HG03196 (cell line): Measurements from ENCODE around the gene AMER1.

ENCODE experiments used
- ATAC-seq: cut with Tn5 transposase; IDR thresholded peaks from one replicate; pipeline ENCODE4 v1.9.1; 2021; ENCODE audit not compliant: unreplicated experiment

Gene AMER1

DNA sequence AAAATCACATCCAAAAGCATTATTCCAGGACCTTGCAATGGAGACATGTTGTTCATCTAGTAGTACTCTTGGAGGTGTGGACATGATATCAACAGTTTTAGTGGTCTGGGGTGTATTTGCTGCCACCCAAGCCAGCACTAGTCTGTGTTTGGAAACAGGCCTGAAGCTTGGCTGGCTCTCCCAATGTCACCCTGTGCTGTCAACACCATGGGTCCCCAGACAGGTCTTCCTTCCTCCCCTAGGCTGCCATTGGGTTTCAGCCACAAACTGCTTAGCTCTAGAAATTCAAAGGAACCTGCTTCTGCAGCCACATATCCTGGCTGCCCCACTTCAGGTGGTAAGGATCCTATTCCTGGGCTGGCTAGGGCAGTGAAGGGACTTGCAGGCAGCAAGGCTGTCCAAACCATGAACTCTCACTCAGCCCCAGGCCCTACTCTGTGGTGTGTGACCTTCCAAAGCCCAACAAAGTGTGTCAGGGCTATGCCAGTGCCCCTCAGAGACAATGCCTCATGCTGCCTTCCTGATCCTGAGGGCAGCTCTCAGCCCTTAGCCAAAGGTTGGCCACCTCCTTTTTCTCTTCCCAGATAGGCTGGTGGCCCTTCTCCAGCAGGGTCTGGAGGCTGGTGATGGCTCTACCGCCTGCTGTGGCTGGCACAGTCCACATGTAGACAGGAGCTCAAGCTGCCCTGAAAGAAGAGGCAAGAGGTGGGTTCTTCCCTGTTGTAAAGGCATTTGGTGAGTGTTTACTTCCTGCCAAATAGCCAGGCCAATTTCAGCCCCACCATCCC is 18.3 kb downstream of the AMER1 start:
- no peak for ATAC-seq

DNA sequence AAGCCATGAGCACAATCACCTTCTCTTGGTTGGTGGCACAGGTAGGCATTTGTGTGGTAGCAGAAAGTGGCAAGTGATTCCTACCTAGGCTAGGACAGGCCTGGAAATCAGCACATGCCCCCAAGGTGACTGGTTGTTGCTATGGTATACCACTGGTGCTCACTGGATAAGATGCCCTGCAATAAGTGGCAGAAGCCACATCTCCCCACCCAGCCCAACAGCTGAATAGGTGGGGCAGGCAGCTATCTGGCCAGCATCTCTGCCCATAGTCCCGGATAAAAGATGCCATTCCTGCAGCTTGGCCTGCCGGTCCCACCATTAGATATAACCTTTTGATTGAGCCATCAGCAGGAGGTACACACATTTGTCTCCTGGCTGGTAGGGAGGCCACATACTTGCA is 21.1 kb downstream of the AMER1 start:
- no peak for ATAC-seq

DNA sequence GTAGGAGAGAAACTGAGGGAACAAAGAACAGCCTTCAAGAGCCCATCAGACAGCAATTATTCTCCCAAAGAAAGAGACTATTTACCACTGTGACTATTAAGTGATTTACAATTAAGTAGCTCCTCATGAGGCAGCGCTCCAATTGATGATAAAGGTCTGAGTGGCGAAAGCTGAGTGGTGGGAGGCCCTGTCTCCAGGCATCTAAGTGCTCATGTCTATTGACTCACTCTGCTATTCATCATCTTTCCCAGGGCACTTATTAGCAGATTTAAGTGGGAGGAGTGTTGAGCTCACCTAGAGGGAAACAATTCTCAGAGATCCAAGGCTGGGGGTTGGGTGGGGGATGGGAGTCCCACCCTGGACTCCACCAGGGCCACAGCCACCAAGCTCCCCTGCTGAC is 23.3 kb downstream of the AMER1 start:
- ATAC-seq, result no peak

DNA sequence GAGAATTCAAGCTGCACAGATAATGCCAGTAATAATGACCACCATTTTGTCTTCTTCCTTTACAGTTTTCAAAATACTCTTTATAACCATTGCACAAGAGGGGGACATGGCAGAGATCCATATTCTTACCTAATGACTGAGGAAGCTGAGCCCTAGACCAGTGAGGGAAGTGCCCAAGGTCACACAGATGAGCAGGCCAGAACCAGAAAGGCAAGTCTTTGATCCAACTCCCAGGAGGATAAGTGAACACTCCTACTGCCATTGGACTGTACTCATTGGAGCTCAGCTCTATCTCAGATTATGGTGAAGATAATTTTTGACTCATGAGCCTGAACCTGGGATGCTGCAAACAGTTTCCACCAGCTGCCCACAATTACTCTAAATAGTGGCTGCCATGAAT is 28.6 kb downstream of the AMER1 start:
- no peak for ATAC-seq

DNA sequence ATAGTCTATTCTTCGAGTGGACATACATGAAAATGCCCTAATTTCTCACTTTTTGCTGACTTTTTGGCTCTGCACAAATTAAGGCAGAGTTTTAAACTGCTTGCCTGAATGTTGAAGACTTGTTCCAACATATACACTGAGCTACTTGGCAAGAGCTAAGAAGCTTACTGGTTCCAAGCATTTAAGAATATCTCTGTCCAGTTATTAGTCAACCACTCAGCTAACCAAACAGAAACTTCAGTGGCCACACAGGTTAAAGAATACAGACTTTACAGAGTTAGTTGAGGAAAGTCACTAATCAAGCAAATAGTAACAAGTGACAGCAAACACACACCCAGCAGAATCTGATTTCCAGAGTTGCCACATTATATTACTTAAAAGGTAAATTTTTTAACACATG is 35.5 kb downstream of the AMER1 start:
- ATAC-seq, result no peak

DNA sequence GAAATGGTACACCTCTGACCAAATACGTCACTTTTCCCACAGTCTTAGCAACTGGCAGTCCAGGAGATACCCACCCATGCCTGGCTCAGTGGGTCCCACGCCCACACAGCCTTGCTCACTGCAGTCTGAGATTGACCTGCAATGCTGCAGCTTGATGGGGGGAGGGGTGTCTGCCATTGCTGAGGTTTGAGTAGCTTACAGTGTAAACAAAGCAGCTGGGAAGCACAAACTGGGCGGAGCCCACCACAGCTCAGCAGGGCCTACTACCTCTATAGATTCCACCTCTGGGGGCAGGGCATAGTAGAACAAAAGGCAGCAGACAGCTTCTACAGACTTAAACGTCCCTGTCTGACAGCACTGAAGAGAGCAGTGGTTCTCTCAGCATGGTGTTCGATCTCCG is 52.7 kb downstream of the AMER1 start:
- no peak for ATAC-seq

DNA sequence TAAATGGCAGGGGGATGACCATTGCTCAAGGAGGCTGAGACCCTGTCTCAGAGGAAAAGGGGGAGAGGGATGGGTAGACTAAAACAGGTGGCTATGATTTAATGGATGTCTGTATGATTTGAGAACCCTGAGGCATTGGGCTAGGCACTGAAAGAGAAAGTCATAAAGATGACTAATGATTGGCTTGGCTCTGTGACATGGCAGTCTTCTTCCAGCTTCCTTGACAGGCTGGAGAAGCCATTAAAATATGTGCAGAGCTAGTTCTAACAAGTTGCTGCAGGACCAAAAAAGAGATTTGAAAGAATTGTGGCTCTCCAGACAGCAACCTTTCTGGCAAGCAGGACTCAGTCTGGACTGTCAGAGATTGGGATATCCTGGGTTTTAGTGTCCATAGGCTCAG is 53.6 kb downstream of the AMER1 start:
- ATAC-seq, result no peak

DNA sequence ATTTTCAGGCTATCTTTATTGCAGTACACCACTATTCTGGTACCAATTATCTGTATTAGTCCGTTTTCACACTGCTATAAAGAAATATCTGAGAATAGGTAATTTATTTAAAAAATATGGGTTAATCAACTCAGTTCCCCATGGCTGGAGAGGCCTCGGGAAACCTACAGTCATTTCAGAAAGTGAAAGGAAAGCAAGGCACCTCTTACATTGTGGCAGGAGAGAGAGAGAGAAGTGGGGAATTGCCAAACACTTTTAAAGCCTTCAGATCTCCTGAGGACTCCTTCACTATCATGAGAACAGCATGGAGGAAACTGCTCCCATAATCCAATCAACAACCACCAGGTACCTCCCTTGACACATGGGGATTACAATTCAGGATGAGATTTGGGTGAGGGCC is 54.7 kb downstream of the AMER1 start:
- ATAC-seq, result no peak
